ENCODE results near the gene PSMB5. TPM values are rescaled to one million over a fixed set of nuclear protein-coding genes. Genes with fewer than 3 reads are reported as not detected.

Gene PSMB5
- total RNA-seq, 1 donor from 2014 or later = 302 TPM

DNA sequence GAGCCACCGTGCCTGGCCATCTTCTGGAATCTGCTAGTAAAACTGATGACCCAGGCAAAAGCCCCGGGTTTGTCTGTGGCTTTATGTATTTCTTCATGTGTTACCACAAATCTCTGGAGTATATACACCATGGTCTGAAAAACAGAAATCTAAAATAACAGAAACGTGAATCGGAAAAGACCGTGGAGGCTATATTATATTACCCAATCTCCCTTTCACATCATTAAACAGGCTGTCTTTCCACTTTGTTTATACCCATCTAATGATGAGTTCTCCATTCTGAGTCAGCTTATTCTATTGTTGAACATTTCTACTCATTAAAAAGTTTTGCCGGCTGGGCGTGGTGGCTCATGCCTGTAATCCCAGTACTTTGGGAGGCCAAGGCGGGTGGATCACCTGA lies 42.8 kb downstream of the PSMB5 start:
- DNase-seq (ENCODE audit: low read depth, low spot score) = no peak

DNA sequence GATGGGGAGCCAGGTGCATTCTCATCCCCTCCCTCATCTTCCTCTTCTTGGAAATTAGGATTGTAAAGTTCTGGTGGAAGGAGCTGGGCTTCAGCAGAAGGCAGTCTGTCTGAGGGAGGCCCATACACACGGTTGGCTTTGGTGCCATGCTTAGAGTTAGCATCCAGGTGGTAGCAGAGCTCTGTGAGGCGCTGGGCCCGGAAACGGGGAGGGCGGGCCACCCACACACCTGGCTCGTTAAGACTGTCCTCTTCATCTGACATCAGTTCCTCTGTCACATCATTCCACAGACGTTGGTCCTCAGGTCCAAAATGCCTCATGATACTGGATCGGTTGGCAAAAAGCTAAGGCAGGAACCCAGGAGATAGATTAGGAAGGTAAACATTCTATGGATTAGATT lies 47.4 kb downstream of the PSMB5 start:
- DNase-seq (ENCODE audit: low read depth, low spot score) = no peak

DNA sequence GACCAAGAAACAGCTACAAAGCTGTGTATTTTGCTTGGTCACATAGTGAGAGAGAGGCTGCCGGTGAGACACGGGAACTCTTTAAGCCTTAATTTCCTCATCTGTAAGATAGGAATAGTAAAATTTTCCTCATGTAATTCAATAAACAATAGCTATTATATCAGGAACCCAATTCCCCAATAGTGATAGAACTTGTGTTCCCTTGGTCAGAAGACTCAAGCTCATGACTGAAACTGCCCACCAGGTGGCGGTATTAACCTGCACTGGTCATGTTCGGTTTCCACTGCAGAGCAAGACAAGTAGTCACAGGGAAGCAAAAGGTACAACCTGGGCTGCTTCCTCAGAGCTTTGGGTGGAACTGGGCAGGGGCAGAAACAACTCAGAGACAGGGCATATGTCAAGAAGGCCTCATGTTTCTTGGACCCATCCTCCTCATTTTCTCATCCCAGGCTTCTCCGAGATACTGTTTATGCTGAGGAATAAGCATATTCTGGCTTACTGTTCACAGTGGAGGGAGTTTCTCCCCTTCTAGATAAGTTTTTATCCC lies 48.1 kb downstream of the PSMB5 start:
- peak; percentile 71 for DNase-seq (ENCODE audit: low read depth, low spot score)

DNA sequence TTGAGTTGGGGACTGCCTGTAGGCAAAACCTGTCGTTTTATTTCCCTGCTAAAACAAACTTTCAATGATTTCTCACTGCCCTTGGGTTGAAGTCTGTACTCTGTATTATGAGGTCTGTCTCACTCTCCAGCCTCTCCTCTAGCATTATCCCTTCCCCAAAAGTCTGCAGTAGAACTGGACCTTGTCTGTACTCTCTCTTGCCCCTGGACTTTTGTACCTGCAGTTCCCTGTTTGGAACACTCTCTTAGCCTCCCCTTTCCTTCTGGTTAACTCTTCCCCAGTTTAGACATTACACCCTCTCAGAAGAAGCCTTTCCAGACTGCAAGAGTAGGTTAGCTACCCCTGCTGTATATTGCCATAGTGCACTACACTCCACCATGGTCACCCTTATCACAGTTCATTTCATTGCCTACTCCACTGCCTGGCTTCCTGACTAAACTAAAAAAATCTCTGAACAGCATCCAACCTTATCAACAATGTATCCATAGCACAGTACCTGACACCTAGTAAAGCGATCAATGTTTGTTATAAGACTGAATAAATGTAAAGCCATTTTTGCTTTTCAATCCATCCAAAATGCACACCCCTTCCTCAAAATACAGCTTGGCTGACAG lies 48.7 kb downstream of the PSMB5 start:
- no peak for DNase-seq (ENCODE audit: low read depth, low spot score)

DNA sequence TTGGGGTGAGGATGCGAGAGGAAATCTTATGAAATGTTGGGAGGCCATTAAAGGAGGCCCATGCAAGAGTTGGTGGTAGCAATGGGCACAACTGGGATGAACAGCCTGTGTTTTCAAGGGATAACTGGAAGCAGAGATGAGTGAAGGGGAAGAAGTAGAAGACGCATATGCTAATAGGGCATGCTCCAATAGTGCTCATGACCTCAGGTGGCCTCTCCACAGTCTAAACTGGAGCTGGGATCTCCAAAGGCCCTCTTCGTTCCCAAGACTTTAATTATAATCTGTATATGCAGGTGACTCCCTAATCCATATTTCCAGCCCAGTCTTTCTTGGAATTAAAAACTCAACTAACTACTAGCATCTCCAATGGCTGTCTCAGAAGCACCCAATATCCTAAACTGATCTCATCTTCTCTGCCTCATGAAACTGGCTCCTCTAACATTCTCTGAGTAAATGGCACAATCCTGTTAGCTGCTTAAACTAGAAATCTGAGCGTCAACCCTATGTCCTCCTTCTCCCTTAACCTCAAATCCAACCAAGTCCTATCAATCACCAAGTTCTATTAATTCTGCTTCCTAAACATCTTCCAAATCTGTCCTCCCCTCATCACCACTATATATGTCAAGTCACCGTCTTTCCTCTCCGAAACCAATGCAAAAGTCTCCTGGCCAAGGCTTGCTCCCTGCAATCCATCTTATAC lies 49.6 kb downstream of the PSMB5 start:
- no peak for DNase-seq (ENCODE audit: low read depth, low spot score)

DNA sequence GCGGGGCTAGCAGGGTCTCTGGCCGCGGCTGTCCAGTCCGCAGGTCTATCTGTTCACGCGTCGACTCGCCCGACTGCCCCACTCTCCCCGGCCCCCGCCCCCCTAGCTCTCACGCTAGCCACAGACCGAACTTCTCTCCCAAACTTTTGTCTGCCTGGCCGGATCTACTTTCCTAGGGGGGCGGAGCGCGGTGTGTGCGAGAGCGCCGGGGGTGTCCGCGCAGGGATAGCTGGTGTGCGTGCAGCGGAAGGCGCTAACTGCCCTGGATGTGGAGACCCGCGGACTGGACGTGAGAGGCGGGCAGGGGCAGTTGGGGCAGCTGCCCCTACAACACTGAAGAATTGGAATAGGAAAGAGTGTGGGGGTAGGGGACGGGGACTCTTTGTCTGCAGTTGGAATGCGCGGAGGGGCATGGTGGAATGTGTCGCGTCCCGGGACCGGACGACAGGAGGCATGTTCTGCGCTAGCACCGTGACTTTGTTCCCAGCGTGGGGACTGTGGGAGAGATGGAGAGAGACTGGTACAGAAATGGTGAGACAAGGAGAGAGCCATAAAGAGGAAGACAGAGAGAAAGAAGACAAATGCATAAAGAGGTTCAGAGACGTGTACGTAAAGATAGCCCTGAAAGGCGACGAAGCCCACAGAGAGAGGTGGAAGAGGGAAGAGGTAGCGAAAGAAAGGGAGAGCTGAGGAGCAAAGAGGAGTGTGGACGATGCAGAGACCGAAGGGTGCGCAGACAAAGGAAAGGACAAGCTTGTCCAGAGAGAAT lies 52.0 kb downstream of the PSMB5 start, which contains the start of gene AJUBA:
TSS of gene AJUBA (minus strand) at position 75 of the 769 bp plus-strand sequence. CDS start 285 bp downstream, outside the sequence.
- peak; percentile 74 for DNase-seq (ENCODE audit: low read depth, low spot score)

DNA sequence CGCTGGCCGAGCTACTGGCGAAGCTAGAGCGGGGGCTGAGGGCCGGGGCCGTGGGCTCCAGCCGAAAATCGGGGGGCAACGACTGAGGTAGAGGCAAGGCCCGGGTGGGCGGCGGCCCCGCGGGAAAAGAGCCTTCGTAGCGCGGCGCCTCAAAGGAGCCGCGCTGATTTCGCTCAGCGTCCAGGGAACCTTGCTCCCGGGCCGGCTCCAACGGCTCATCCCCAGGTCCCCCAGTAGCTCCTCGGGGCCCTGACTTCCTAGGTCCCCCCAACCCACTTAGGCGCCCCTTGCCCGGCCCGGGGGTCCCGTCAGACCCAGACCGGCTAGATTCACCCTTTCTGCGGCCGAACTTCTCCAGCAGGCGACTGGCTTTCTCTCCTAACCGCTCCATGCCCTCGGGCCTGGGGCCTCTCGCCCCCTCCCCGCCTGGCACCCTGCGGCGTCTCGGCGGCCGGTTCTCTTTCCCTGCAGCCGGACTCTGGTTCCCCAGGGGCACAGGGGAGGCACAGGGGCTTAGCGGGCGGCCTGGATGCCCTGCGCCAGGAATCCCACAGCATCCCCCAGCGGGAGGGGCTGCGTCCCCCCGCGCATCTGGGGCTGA lies 52.7 kb downstream of the PSMB5 start:
- DNase-seq (ENCODE audit: low read depth, low spot score) = no peak

DNA sequence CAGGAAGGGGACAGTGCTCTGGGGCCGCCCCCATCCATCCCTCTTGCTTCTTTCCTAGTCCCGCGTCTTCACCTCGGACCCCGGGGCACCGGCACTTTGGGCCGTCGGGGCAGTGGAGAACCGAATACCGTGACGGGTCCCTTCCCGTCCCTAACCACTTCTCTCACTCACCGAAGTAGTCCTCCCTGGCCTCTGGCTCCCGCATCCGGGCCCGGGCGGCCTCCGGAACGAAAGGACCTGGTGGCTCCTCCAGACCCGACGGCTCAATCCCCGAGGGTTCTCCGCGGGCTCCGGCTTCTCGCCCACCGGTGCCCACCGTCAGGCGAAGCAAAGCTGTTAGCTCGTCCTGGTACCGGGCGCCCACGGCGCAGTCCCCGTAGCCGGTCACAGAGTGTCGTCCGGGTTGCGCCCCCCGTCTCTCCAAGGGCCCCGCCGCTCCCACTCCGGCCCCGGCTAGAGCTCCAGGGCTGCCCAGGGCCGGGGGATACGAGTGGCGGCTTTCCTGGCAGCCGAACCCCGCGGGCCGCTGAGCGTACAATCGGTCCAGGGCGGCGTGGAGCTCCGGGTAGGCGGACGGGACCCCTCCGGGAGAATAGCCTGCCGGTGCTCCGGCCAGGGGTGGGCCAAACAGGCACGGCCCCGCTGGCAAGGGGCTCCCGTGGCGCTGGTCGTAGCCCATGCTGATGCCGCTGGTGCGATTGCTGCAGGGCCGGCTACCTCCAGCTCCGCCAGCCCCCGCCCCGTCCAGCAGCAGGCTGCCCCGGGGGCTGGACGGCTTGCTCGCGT lies 53.4 kb downstream of the PSMB5 start:
- no peak for DNase-seq (ENCODE audit: low read depth, low spot score)

DNA sequence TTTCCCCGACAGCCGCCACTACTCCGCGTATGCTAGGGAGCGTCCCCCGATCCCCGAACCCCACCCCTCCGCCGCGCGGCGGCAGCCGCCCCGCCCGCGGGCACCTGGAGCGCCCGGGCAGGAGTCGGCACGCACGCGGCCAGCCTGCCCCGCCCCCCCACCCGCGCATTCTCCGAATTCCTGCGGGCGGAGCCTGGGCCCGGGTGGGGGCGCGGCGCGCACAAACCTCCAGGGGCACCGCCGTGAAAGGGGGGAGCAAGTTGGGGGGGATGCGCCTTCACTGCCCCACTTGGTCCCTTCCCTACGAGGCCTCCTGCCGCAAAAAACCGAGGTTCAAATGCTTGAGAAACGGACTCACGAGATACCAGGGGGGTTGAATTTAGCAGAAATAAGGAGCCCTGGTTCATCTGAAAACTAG lies 54.0 kb downstream of the PSMB5 start:
- DNase-seq (ENCODE audit: low read depth, low spot score) = no peak

DNA sequence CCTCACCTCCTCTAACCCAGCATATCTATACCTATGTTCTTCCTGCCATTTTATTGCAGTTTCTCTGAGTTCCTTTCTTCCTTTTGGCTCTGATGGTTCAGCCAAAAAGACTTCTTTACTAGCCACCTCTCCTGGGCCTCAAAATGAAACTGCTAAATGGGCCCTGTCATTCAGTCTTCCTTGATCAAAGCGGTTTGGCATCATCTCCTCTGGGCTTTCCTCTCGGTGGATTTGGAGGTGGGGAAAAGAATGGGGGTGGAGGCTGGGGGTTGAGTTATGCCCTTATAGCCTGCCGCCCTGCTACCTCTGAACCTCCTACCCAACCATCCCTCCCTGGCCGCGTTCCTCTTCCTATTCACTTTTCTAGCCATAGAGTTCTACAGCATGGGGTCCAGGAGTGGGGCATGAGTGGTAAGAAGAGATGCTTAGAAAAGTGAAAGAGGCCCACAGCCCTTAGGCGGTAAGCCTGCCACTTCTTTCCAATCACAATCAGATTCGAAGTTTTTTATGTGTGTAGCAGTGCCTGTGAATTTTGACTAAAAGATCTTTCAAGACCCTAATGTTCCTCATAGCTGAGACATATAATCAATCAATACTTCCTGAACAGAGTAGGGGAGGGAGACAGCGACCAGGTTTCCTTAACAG lies 54.8 kb downstream of the PSMB5 start:
- DNase-seq (ENCODE audit: low read depth, low spot score) = no peak

DNA sequence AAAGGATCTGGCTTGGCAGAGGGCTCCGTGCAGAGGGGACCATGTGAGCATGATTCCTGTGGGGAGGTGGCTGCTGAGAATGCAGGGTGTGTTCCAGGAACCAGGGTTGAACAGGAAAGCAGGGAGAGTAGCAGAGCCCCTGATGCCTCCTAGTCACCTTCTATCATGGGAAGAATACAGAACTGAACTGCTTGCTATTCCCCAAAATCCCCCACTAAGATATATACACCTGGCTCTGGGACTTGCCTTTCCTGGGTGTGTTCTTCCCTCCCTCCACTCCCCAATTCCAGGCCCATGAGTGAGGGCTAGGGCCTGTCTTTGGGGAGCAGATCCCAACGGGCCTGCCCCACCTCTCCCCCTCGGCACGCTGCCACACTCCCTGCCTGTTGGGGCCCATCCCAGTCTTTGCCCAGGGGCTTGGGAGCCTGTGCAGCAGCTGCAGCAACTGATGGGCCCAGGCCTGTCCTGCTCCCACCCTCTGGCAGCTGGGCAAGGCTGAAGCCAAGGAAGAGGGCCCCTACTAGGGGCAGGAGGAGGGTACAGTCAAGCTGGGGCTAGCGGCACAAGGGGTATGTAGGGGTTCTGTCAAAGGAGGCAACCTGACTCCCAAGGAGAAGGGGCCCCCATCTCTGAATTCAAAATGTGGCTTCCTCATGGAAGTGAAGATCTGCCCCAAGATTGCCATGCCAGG lies 55.6 kb downstream of the PSMB5 start:
- no peak for DNase-seq (ENCODE audit: low read depth, low spot score)

DNA sequence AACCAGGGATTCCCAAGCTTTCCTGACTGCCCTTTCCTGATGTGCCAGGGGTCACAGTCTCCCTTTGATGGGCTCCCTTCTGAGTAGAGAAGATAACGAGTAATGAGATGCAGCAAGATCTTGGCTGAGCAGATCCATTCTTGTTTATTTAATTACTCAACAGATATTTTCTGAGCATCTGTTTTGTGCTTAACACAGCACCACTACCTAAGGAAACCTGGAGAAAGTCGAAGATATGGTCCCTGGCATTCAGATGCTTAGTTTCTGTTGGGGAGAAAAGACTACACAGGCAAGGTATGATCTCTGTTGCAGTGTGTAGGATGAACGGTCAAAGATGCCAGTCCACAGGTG lies 56.2 kb downstream of the PSMB5 start:
- no peak for DNase-seq (ENCODE audit: low read depth, low spot score)

DNA sequence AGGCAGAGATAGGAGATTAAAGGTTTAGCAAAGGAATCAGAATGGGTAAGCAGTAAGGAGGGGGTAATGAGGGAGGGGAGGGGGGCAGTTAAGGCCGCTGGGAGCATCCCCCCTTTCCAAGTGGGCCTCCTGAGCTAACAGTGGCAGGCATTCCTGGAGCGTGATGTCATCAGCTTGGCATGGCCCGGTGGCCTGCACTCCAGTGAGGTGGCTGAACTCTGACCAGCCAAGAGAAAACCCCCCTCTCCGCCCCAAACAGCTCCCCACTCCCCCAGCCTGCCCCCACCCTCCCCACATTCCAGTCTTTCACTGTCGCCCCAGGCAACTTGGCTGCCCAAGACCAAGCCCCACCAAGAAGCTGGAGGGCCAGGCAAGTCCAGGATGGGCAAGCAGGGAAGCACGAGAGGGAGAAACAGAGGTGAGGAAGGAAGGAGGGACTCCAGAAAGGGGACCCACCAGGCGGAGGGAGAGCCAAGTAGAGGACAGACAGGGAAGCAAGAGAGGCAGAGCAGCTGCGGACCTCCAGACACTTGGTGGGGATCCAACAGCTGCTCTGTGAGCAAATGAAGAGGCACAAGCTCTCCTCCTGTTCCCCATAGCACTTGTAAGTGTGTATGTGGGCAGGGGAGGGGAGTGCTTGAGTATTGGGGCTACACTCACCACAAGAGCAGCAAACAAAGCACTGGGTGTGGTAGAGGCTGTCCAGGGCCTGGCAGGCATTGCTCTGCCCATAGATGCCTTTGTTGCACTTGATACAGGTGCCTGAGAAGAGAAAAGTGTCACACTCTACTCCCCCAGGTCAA lies 56.8 kb downstream of the PSMB5 start:
- DNase-seq (ENCODE audit: low read depth, low spot score) = no peak

DNA sequence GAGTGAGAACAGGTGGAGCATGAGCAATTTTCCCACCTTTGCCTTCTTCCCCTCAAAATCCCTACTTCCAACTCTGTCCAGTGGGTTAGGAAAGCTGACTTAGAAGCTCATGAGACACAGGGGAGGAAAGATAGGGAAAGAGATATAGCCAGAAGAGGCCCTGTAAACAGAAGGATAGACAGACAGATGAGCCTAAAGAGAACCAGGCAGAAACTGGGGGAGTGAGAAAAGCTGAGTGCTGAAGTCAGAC lies 57.3 kb downstream of the PSMB5 start:
- DNase-seq (ENCODE audit: low read depth, low spot score) = no peak

DNA sequence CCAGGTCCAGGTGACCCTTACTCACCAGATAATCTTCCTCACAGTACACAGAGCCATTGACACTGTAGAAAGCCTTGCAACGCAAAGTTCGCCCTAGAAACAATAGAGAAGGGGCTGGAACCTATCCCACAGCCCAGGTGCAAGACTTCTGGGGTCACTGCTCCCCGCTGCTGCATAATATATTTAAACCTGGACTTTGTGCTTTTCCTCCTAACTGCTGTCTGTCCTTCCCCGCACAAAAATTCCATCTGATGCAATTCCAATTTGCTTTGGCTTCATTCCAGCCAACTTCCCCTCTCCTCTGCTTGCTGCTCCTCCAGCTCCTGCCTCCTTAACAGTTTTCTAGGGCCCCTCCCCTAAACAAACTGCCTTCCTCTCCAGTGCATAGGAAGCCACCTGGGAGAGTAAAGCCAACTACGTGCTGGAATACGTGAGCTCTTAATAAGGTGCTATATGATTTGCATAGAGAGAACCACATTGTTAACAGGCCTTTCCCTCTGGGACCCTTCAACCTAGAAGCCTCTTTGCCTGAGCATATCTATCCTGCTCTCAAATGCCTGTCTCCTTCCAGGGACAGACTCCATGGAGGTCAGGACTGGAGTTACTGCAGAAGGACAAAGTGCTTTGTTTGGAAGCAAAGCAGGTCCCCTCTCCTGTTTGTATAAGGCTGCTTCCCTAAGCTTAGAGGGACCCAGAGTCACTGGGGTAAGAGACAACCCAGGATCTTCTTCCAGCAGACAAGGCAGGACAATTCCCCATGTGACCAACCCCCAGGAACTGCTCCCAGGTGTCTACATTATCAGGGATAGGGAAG lies 57.9 kb downstream of the PSMB5 start:
- DNase-seq (ENCODE audit: low read depth, low spot score) = no peak
